ENCODE results near the gene F2RL3.

DNA sequence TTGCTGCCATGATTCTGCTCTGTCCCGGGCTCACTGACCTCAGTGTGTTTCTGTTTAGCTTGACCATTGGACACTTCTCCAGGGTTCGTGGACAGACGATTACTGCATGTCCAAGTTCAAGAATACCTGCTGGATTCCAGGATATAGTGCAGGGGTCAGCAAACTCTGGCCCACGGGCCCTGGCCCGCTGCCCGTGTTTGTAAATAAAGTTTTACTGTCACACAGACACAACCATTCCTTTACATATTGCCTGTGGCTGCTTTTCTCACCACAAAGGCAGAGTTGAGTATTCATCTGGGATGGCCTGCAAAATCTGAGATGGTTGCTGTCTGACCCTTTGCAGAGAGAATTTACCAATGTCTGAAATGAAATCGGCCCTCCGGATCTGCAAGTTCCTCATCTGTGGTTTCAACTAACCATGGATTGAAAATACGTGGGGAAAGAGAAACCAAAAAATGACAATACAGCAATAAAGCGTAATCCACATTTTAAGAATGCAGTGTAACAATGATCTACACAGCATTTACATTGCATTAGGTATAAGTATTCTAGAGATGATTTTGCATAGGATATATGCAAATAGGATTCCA is 25.9 kb upstream of the F2RL3 start:
- TF ChIP-seq, protein P1, sequence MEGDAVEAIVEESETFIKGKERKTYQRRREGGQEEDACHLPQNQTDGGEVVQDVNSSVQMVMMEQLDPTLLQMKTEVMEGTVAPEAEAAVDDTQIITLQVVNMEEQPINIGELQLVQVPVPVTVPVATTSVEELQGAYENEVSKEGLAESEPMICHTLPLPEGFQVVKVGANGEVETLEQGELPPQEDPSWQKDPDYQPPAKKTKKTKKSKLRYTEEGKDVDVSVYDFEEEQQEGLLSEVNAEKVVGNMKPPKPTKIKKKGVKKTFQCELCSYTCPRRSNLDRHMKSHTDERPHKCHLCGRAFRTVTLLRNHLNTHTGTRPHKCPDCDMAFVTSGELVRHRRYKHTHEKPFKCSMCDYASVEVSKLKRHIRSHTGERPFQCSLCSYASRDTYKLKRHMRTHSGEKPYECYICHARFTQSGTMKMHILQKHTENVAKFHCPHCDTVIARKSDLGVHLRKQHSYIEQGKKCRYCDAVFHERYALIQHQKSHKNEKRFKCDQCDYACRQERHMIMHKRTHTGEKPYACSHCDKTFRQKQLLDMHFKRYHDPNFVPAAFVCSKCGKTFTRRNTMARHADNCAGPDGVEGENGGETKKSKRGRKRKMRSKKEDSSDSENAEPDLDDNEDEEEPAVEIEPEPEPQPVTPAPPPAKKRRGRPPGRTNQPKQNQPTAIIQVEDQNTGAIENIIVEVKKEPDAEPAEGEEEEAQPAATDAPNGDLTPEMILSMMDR (IDR thresholded peaks at IDR 0.05; ENCODE audit: insufficient read depth, low read depth, low read length) = no peak
- TF ChIP-seq EZH2 (IDR thresholded peaks at IDR 0.05; ENCODE audit: insufficient read depth, low read length) = no peak
